GM19351 (cell line): Measurements from ENCODE around the gene HOXD13.

ENCODE experiments used
- ATAC-seq: cut with Tn5 transposase; IDR thresholded peaks from one replicate; pipeline ENCODE4 v1.9.1; 2021; ENCODE audit warnings: mild to moderate bottlenecking, moderate library complexity; ENCODE audit not compliant: unreplicated experiment

HOXD13 gene

GRCh38 chr2:176118601-176119339 lies 26.2 kb downstream of the HOXD13 start:
- no peak for ATAC-seq

DNA sequence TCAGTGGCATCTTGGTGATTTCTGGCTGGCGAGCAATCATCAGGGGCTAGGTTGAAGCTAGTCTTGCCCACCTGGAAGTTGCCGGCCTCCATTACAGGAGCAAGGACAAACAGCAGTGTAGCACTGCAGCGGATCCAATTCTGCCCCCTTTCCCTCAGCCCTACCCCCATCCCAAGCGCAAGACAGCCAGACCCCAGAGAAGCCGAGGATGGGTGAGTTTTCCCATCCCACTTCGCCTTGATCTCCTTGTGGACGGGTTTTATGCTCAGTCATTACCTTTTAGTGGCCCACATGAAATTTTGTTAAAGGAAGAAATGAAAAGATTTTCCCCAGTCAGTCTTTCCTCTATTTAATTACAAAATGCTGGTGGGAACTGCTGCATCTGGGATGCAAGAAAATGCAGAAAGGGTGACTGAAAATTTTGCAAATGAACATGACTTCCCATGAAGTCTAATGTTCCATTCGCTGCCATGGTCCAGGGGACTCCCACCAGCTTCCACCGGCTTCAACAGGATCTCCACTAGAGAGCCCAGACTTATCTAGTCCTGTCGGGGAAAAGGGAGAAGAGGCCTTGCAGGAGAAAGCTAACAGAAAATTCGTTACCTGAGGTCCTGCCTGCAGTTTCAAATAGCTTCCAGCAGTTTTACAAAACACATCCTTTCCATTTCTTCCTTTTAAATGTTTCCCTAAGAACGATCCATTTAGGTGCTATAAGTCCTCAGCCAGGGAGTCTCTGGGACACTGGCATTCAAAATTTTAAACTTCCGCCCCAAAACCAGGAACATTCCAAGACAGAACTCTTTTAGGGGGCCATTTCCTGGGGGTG lies 28.1 kb downstream of the HOXD13 start:
- no peak for ATAC-seq

DNA sequence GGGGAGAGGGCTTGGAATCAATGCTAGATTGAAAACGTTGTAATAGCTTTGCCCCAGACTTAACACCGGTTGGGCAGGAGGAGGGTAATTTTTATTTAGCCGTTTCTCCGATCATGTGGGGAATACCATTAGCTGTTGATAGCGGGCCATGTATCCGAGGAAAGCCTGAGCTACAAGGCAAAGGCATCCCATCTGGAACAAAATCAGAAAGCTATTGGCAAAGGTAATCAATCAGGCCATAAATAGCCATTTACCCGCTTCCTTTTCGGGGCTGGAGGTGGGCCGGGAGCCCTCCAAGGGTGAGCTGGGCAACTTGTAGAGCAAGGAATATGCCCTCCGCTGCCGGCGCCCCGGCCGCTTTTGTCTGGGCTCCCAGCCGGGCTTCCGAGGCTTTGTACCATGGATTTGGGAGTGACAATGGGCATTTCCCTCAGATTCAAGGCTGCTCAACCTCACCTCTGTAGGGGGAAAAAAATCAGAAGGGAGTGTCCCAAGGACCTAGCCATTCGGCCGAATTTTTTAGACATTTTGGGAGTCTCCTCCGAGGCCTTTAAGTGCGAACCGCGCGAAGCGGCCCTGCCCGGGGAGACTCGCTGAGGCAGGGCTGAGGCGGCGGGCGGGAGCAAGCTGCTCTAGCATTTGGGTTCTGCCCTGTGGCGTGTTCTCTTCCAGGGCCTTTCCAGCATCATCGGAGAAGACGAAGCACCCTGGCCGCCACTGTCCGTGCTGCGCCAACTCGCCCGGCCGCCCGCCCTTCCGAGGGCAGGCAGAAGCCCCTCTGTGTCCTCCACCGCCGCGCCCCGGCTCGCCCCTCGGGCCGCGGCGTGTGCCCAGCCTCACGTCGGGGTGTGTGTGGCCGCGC lies 28.9 kb downstream of the HOXD13 start:
- no peak for ATAC-seq

- no peak for ATAC-seq
Observed at GRCh38 chr2:176122052-176122682, 29.6 kb downstream of the HOXD13 start.

- ATAC-seq: no peak
Observed at GRCh38 chr2:176122683-176123410, 30.3 kb downstream of the HOXD13 start, which contains the start of gene HOXD9. TSS of gene HOXD9 (plus strand) at chr2:176122719. CDS start at chr2:176122769, 50 bp downstream.

DNA sequence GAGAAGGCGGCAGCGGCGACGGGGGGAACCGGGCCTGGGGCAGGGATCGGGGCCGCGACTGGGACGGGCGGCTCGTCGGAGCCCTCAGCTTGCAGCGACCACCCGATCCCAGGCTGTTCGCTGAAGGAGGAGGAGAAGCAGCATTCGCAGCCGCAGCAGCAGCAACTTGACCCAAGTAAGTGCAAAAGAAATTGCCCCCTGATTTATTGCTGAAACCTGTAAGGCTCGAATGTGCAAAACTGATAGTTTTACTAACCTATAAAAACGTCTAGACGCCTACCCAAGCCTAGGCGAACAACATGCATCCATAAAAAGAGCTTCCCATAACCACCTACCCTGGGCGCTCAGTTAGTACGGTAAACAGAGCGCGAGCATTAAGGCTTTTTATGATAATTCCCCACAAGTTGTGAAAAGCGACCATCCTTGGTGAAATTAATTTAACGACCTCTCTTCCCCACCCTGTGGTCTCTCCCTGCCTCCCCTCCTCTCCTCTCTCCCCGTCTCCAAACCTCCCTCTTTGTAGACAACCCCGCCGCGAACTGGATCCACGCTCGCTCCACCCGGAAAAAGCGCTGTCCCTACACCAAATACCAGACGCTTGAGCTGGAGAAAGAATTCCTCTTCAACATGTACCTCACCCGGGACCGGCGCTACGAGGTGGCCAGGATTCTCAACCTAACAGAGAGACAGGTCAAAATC lies 31.0 kb downstream of the HOXD13 start:
- no peak for ATAC-seq

DNA sequence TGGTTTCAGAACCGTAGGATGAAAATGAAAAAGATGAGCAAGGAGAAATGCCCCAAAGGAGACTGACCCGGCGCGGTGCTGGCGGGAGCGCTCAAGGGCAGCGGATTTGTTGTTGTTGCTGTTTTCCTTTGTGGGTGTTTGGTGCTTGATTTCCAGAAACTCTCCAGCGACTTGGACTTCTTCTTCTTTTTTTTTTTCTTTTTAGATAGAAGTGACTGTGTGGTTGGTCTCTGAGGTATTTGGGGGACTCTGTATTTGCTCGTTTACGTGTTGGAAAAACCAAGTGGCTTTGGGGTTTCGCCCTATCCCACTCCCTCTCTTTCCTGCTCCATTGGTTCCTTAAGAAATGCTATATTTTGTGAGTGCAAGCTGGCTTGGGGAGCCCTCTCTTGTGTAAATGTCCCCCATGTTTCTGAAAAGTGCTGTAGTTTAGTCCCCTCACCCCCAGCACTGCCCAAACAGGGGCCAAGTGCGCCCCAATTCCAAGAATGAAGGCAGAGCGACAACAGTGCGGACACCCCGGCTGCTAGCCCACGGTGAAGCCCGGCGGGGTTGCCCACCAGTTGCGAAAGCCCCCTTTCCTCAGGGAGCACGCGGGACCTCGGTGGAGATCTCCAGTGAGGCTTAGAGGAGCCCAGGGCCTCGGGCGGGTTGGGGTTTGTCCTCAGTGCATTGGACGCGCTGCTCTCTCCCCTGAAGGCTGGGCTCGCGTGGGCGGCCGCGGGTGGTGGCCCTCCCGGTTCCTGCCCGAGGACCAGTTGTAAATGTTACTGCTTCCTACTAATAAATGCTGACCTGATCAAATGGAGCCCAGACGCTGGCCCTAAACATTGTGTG lies 31.8 kb downstream of the HOXD13 start:
- no peak for ATAC-seq

- ATAC-seq: no peak
Observed at GRCh38 chr2:176124947-176125771, 32.6 kb downstream of the HOXD13 start.

DNA sequence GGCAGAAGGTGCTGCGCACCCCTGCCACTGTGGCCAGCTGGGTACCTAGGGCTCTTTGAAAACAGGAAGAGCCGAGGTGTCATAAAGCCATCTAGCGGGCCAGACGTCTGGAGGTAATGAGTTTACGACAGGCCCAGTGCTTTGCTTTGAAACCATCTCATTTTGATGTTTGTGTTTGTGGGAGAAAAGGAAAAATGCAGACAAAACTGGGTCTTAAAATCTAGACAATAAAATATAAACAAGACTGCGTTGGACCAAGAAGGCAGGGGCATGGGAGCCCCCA lies 33.2 kb downstream of the HOXD13 start:
- no peak for ATAC-seq

- no peak for ATAC-seq
Observed at GRCh38 chr2:176126929-176127773, 34.6 kb downstream of the HOXD13 start.

- ATAC-seq: no peak
Observed at GRCh38 chr2:176127774-176128072, 35.2 kb downstream of the HOXD13 start.

- ATAC-seq: no peak
Observed at GRCh38 chr2:176128172-176128981, 35.9 kb downstream of the HOXD13 start.

GRCh38 chr2:176128982-176129796 lies 36.7 kb downstream of the HOXD13 start, which contains the start of gene HOXD8:
TSS of gene HOXD8 (plus strand) at chr2:176129705. CDS start at chr2:176130367, 662 bp downstream.
- ATAC-seq: no peak

DNA sequence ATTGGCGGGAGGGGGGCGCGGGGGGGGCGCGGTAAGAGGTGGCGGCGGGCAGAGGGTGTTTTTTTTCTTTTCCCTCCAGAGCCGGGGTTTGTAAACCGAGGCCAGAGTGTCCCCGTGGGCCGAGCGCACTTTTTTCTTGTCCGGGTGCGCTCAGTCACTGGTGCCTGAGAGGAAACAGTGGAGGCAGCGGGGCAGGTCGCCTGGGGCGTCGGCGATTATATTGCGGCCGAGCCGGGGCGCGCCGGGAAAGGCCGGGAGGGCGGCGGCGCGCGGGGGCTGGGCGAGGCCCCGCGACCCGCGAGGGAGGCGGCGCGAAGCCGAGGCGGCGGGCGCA lies 37.3 kb downstream of the HOXD13 start:
- no peak for ATAC-seq

- no peak for ATAC-seq
Observed at GRCh38 chr2:176130147-176130956, 37.8 kb downstream of the HOXD13 start.
